ENCODE measurements around the gene ESRP2. TPM values are rescaled to one million over a fixed set of nuclear protein-coding genes. Genes with fewer than 3 reads are reported as not detected.

Gene ESRP2
- total RNA-seq, 6 experiments from 2014 or later, result 0.05 to 0.14 (median 0.10) TPM; not detected in 2

DNA sequence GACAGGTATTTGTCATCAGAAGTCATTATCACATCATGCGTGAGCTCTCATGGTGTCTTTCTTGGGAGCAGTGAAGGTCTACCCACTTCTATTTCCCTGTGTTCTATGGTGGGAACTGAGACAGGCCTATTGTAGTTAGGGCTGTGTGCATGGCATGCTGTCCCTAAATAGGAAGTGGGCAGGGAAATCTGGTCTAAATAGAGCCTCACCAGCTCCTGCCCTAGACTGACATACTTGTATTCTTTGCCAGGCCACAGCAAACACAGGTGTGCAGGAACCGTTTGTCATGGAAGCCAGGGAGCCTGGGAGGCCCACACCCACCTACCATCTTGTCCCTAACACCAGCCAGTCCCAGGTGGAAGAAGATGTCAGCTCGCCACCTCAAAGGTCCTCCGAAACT, 38.5 kb upstream of the ESRP2 start:
- H3K36me3 Mint-ChIP-seq (ENCODE audit: low read depth), result peaks cover 15% of the 10 kb centered on the region; the same call in 1 of the 2 replicates
- H3K4me3 Mint-ChIP-seq, result no peak overlapping the region
- no peaks in the 10 kb centered on the region for H3K27me3 Mint-ChIP-seq (ENCODE audit: insufficient read depth)
- TF ChIP-seq CTCF (IDR thresholded peaks at IDR 0.05), result no peak
- DNase-seq, result no peak
- H3K27ac Mint-ChIP-seq, result no peak overlapping the region
- H3K4me1 Mint-ChIP-seq (ENCODE audit: low read depth), result peaks cover 16% of the 10 kb centered on the region
- no peaks in the 10 kb centered on the region for H3K9me3 Mint-ChIP-seq

DNA sequence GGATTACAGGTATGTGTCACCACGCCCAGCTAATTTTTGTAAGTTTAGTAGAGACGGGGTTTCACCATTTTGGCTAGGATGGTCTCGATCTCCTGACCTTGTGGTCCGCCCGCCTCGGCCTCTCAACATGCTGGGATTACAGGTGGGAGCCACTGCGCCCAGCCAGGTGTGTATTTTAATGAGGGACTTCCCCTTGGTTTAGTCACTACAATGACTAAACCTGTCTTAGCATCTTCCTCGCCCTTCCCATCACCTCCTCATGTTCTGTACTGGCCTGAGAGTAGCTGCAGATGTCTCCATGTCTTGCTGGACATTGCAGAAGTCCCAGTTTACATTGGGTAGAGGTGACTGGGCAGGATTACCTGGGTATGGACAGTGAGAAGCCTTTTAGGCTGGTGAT, 38.0 kb upstream of the ESRP2 start:
- Mint-ChIP-seq H3K4me3 (no peak overlapping the region), H3K27ac (no peak overlapping the region), H3K27me3 (ENCODE audit: insufficient read depth) (no peaks in the 10 kb centered on the region), H3K9me3 (no peaks in the 10 kb centered on the region), H3K4me1 (ENCODE audit: low read depth) (peaks cover 22% of the 10 kb centered on the region), H3K36me3 (ENCODE audit: low read depth) (peaks cover 21% of the 10 kb centered on the region; the same call in 1 of the 2 replicates)
- no peak for TF ChIP-seq CTCF (IDR thresholded peaks at IDR 0.05)
- no peak for DNase-seq

GRCh38 chr16:68273459-68273858, 37.5 kb upstream of the ESRP2 start:
- Mint-ChIP-seq H3K4me1 (ENCODE audit: low read depth) (peaks cover 22% of the 10 kb centered on the region), H3K27ac (no peak overlapping the region)

GRCh38 chr16:68272507-68273209, 36.7 kb upstream of the ESRP2 start:
- Mint-ChIP-seq H3K4me3 (no peak overlapping the region), H3K27ac (no peak overlapping the region), H3K27me3 (ENCODE audit: insufficient read depth) (0 out of 2 replicates have a peak, but pooled peaks cover 2% of the 10 kb centered on the region), H3K9me3 (no peaks in the 10 kb centered on the region), H3K4me1 (ENCODE audit: low read depth) (peaks cover 29% of the 10 kb centered on the region), H3K36me3 (ENCODE audit: low read depth) (peaks cover 21% of the 10 kb centered on the region; the same call in 1 of the 2 replicates)
- TF ChIP-seq CTCF (IDR thresholded peaks at IDR 0.05), result no peak
- DNase-seq, result no peak

More at GRCh38 chr16:68273459-68273858, 37.5 kb upstream of the ESRP2 start:
- Mint-ChIP-seq H3K4me3 (no peak overlapping the region), H3K36me3 (ENCODE audit: low read depth) (peaks cover 21% of the 10 kb centered on the region; the same call in 1 of the 2 replicates), H3K9me3 (no peaks in the 10 kb centered on the region), H3K27me3 (ENCODE audit: insufficient read depth) (no peaks in the 10 kb centered on the region)
- DNase-seq, result no peak
- no peak for TF ChIP-seq CTCF (IDR thresholded peaks at IDR 0.05)

DNA sequence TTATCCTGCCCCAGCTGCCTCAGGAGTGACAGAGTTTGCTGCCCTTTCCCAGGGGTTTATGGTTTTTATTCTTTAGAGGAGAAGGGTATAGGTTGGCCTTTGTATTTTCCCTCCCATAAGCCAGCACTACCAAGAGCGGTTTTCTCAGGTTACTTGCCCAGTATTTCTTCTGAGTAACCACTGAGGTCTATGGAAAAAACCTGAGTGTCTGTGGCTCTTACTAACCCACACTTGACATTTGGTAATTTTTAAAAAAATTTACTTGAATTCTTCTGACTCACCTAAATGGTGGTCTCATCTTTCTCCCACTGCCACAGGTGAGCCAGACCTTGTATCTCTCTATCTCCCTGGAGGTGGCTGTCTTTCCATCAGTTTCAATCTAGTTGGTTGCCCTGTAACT, 34.4 kb upstream of the ESRP2 start:
- Mint-ChIP-seq H3K4me3 (no peak overlapping the region), H3K4me1 (ENCODE audit: low read depth) (peaks cover 45% of the 10 kb centered on the region), H3K9me3 (no peaks in the 10 kb centered on the region), H3K36me3 (ENCODE audit: low read depth) (peaks cover 23% of the 10 kb centered on the region; the same call in 1 of the 2 replicates), H3K27ac (peak overlapping the region; percentile 37; the same call in 1 of the 2 replicates), H3K27me3 (ENCODE audit: insufficient read depth) (0 out of 2 replicates have a peak, but pooled peaks cover 2% of the 10 kb centered on the region)
- no peak for DNase-seq
- no peak for TF ChIP-seq CTCF (IDR thresholded peaks at IDR 0.05)

Measured in HFFc6 (cell line).